ENCODE measurements around the gene HADHA.

DNA sequence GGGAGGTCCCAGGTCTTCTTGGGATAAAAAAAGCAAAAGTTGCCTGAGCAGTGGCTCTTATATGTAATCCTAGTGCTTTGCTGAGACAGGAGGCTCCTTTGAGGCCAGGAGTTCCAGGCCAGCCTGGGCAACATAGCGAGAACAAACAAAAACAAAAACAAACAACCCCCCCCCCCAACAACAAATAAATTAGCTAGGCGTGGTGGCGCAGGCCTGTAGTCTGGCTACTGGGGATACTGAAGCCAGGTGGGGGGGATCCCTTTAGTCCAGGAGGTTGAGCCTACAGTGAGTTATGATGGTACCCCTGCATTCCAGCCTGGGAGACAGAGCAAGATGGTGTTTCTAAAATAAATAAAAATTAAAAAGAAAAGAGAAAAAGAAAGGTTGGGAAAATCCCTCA lies 66.2 kb downstream of the HADHA start:
- TF ChIP-seq, protein P1, sequence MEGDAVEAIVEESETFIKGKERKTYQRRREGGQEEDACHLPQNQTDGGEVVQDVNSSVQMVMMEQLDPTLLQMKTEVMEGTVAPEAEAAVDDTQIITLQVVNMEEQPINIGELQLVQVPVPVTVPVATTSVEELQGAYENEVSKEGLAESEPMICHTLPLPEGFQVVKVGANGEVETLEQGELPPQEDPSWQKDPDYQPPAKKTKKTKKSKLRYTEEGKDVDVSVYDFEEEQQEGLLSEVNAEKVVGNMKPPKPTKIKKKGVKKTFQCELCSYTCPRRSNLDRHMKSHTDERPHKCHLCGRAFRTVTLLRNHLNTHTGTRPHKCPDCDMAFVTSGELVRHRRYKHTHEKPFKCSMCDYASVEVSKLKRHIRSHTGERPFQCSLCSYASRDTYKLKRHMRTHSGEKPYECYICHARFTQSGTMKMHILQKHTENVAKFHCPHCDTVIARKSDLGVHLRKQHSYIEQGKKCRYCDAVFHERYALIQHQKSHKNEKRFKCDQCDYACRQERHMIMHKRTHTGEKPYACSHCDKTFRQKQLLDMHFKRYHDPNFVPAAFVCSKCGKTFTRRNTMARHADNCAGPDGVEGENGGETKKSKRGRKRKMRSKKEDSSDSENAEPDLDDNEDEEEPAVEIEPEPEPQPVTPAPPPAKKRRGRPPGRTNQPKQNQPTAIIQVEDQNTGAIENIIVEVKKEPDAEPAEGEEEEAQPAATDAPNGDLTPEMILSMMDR (conservative IDR thresholded peaks at IDR 0.05), result no peak
- no peak for TF ChIP-seq ZFX (IDR thresholded peaks at IDR 0.05)

Measured in C4-2B (cell line).